Right lobe of liver (tissue), 6 donors: ENCODE results near the gene MPV17. TPM values are rescaled to one million over a fixed set of nuclear protein-coding genes. Genes with fewer than 3 reads are reported as not detected.
A peak's percentile ranks its signal among the peaks of the same experiment; 100 is the strongest.
"Not testable (repeated sequence)": the region's sequence is repeated elsewhere in the genome, so short reads cannot be mapped to it uniquely, and the experiment has no call there.

Experiments used
- ATAC-seq, 4 donors: fragments of 200-7000 bp; cut with Tn5 transposase; one replicate each; pipeline ENCODE4 v1.9.1; 2020; ENCODE audit warnings: mild to moderate bottlenecking in 4 of 4, moderate library complexity in 4 of 4
- DNase-seq, 3 donors: peaks; one replicate each; pipeline ENCODE4 v3.0.0-alpha.2; 2020
- H3K27ac ChIP-seq, 3 donors: fragments of 200-600 bp; one replicate each; pipeline ENCODE4 v1.8.0; 2022
- H3K27me3 ChIP-seq, 2 donors: fragments of 200-600 bp; one replicate each; pipeline ENCODE4 v1.8.0; 2022
- H3K36me3 ChIP-seq, 4 donors: fragments of 200-600 bp; sonication (generic) in 1 of 4; one replicate each; pipeline versions ENCODE4 v1.5.1 to v1.8.0; 2017 to 2022; ENCODE audit warnings: control low read depth in 1 of 4
- H3K4me1 ChIP-seq, 4 donors: fragments of 200-600 bp; sonication (generic) in 1 of 4; one replicate each; pipeline versions ENCODE4 v1.5.1 to v1.8.0; 2017 to 2022; ENCODE audit warnings: control low read depth in 1 of 4
- H3K4me3 ChIP-seq, 3 donors: fragments of 200-600 bp; one replicate each; pipeline ENCODE4 v1.8.0; 2022
- H3K9me3 ChIP-seq, 4 donors: fragments of 200-600 bp; sonication (generic) in 1 of 4; one replicate each; pipeline versions ENCODE4 v1.5.1 to v1.8.0; 2017 to 2022; ENCODE audit warnings: control low read depth in 1 of 4
- POLR2A ChIP-seq: fragments of 450-650 bp; IDR thresholded peaks from one replicate; pipeline ENCODE4 v1.6.1; 2017; ENCODE audit warnings: antibody characterized with exemption, mild to moderate bottlenecking
- WGBS: methylation state at CpG from one replicate; pipeline ENCODE4 v1.1.6; 2018; ENCODE audit warnings: low coverage, low lambda C conversion rate; ENCODE audit not compliant: insufficient coverage; ENCODE audit errors: missing lambda C conversion rate; 5-methylcytosine and 5-hydroxymethylcytosine counted together
- intact Hi-C, 2 donors: fragments of 100-400 bp; cut with DNase I; formaldehyde crosslinking; loops; one replicate each; pipeline versions ENCODE4 v1.11.2 to v1.14.1; 2022
- total RNA-seq, 6 experiments: library from RNA; depleted of rRNA in 2 of 6; stranded (reverse); fragments of >200 nt in 2 of 6; fragmentation: NEBNext Ultra II Directional in 3 of 6; extraction: Animal tissue kit (Norgen Biotek cat#: 25700) in 3 of 6; gene quantifications; one replicate each; pipeline versions ENCODE4 v1.1.0 to v1.2.4, GENCODE V29; 2016 to 2023
- TF ChIP-seq, protein P1 (sequence below), 4 donors: fragments of 200-600 bp in 3 of 4; fragments of 450-650 bp in 1 of 4; IDR thresholded peaks; one replicate each; pipeline versions ENCODE4 v1.5.1 to v1.8.0; 2016 to 2022; ENCODE audit warnings: antibody characterized with exemption in 4 of 4, mild to moderate bottlenecking in 2 of 4
- donor health status: DM: no; HTN: yes; CAD: no.
- donor health status: DM: no; HTN: no; CAD: no.
- donor health status: DM: no; HTN: no; CAD: no.
- donor health status: DM: no; HTN: yes; CAD: no.
- donor health status: DM: no; HTN: yes; CAD: no.

MPV17 gene
- total RNA-seq, 6 experiments from 2014 or later, result 17.2 to 82.3 (median 30.4) TPM

DNA sequence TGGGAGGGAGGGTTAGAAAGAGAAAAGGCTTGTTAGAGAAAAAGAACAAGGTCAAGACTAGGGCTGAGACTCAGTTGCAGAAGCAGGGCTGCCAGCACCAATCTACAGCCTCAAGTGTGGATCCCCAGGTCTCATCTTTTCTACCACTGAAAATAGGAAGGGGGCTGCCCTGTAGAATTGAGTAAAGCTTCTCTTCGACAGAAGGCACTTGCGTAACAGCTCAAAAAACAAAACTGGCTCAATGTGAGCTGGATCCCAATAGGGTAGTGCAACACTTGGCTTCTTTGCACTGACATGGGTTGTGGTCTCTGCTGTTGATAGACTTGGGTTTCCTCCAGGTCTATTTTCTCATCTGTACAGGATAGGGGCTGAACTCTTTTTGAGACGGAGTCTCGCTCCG lies 1.8 kb upstream of the MPV17 start:
- H3K9me3 ChIP-seq, result no peaks in the 10 kb centered on the region
- no peak overlapping the region for H3K4me3 ChIP-seq
- TF ChIP-seq POLR2A, result no peak
- TF ChIP-seq, protein P1, sequence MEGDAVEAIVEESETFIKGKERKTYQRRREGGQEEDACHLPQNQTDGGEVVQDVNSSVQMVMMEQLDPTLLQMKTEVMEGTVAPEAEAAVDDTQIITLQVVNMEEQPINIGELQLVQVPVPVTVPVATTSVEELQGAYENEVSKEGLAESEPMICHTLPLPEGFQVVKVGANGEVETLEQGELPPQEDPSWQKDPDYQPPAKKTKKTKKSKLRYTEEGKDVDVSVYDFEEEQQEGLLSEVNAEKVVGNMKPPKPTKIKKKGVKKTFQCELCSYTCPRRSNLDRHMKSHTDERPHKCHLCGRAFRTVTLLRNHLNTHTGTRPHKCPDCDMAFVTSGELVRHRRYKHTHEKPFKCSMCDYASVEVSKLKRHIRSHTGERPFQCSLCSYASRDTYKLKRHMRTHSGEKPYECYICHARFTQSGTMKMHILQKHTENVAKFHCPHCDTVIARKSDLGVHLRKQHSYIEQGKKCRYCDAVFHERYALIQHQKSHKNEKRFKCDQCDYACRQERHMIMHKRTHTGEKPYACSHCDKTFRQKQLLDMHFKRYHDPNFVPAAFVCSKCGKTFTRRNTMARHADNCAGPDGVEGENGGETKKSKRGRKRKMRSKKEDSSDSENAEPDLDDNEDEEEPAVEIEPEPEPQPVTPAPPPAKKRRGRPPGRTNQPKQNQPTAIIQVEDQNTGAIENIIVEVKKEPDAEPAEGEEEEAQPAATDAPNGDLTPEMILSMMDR (IDR thresholded peaks at IDR 0.05), result no peak
- peaks cover 0 to 20% (median 9%) of the 10 kb centered on the region in 4 donors for H3K4me1 ChIP-seq
- H3K36me3 ChIP-seq, result peaks cover 0 to 39% (median 14%) of the 10 kb centered on the region in 4 donors
- H3K27ac ChIP-seq, result no peak overlapping the region
- H3K27me3 ChIP-seq, result no peaks in the 10 kb centered on the region
- ATAC-seq (no peak), DNase-seq (no peak)
- intact Hi-C loops, result no loop called here
- 61% methylated on average over 2 of the region's 5 CpGs for WGBS

DNA sequence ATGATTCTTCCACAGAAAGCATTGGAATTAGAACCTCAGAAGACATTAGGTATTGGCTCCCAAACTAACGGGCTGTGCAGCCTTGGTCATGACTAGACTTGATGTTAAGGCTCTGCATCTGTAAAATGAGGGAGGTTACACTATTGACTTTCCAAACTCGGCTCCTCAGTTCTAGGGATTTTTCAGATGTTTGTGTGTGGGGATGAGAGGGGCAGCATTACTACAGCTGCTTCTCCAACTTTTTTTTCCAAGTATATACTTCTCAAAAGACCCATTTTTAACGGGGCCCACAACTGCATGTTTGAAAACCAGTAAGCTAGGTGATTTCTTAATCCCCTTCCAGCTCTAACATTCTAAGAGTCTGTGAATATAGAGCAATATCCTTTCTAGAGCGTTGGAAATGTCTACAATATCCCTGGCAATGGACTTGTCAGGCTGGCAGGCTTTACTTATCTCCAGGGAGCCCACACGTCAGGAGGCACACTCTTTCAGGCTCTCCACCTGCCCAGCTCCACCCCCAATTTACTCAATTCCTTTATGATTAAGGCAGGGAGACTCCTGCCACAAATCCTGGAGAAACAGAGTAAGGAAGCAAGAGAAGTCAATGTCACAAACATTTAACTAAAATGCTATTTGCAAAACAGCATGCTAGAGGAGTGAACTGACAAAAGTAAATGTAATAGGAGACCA lies 844 bp upstream of the MPV17 start:
- DNase-seq (no peak), ATAC-seq (peak in 3 of 4 donors; percentile 2 to 14 (median 2))
- 8% methylated on average over 5 of the region's 5 CpGs for WGBS
- H3K9me3 ChIP-seq, result no peaks in the 10 kb centered on the region
- peak overlapping the region; percentile 85 to 95 (median 94) for H3K27ac ChIP-seq
- peaks cover 0 to 20% (median 9%) of the 10 kb centered on the region in 4 donors for H3K4me1 ChIP-seq
- no peak for TF ChIP-seq POLR2A
- TF ChIP-seq, protein P1 (IDR thresholded peaks at IDR 0.05), result no peak
- peaks cover 0 to 29% (median 9%) of the 10 kb centered on the region in 4 donors for H3K36me3 ChIP-seq
- H3K4me3 ChIP-seq, result peak overlapping the region; percentile 72 to 83 (median 74)
- intact Hi-C loops, result no loop called here
- H3K27me3 ChIP-seq, result no peaks in the 10 kb centered on the region

DNA sequence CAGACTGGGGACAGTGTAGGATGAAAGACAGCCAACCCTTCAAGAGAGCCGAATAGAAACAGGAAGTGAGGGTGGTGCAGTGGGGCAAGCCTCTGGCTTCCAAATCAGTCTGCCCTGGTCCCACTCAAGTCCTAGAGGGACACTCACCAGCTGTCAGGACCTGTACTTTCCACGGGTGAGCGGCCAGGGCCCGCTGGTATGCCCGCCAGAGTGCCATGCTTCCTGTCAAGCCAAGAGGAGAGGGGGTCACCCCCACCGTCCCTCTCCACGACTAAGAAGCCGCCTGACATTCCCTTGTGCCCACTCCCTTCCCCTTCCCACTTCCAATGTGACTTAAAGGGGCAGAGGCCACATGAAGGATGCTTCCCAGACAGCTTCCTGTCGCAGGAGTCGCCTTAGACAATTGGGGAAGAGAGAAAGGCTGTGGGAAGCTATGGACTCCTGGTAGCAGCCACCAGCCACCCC lies 564 bp downstream of the MPV17 start:
- DNase-seq (peak in 2 of 3 donors; percentile 32 to 57), ATAC-seq (peak; percentile 1 to 23 (median 4))
- peaks cover 0 to 20% (median 9%) of the 10 kb centered on the region in 4 donors for H3K4me1 ChIP-seq
- no peak for TF ChIP-seq POLR2A
- TF ChIP-seq, protein P1 (IDR thresholded peaks at IDR 0.05), result no peak
- H3K27ac ChIP-seq, result peak overlapping the region; percentile 85 to 95 (median 94)
- intact Hi-C loops, result no loop called here
- no peaks in the 10 kb centered on the region for H3K9me3 ChIP-seq
- peak overlapping the region; percentile 72 to 83 (median 74) for H3K4me3 ChIP-seq
- WGBS, result 0% methylated on average over 5 of the region's 10 CpGs
- no peaks in the 10 kb centered on the region for H3K27me3 ChIP-seq
- peaks cover 0 to 15% (median 3%) of the 10 kb centered on the region in 4 donors for H3K36me3 ChIP-seq

DNA sequence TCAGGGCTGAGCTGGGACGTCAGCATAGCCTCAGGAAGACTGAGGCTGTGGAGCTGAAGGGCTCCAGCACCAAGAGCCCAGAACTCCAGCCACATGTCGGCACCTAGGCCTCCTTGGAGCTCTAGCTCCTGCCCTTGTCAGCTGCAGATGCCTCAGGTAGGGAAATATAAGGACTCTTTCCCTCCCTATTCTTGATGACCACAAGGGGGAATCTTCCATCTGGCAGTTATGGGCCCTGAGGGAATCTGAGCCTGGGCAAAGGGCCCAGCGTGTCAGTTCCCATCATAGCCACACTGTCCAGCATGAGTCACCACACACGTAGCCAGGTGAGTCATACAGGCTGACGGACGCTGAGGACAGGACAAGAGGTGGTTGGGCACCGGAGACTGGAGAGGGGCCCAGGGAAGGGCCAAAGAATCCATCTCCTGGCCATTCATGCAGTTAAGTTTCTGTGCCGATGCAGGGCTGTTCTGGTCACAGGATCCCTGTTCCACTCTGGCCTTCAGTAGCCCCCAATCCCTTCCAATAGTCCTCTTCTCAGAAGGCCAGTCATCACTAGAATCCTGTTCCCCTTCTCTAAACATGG lies 1.8 kb downstream of the MPV17 start:
- ATAC-seq, result peak; percentile 76 to 87 (median 84)
- 51% methylated on average over 2 of the region's 8 CpGs for WGBS

DNA sequence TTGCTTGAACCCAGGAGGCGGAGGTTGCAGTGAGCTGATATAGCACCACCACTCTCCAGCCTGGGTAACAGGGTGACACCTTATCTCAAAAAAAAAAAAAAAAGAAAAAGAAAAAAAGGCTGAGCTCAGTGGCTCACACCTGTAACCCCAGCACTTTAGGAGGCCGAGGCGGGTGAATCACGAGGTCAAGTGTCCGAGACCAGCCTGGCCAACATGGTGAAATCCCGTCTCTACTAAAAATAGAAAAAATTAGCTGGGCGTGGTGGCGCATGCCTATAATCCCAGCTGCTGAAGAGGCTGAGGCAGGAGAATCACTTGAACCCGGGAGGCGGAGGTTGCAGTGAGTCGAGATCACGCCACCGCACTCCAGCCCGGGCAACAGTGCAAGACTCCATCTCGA lies 3.1 kb downstream of the MPV17 start:
- DNase-seq, H3K9me3 ChIP-seq, ATAC-seq, H3K36me3 ChIP-seq, H3K4me3 ChIP-seq, H3K27me3 ChIP-seq, H3K27ac ChIP-seq: not testable (repeated sequence)
- WGBS, result 97% methylated on average over 9 of the region's 15 CpGs
- peaks cover 0 to 20% (median 9%) of the 10 kb centered on the region in 4 donors for H3K4me1 ChIP-seq
- intact Hi-C loops, result loop anchor here in 1 of 2 donors (10.0 kb wide), 1 partner anchor 45 kb away; no protein-coding TSS in a partner anchor

More for the DNA sequence above, 1.8 kb downstream of the MPV17 start:
- TF ChIP-seq POLR2A, result peak; percentile 94
- TF ChIP-seq, protein P1 (IDR thresholded peaks at IDR 0.05), result peak; percentile 38 to 72 (median 47)
- no peak overlapping the region for H3K4me3 ChIP-seq
- intact Hi-C loops, result no loop called here
- no peaks in the 10 kb centered on the region for H3K27me3 ChIP-seq
- H3K9me3 ChIP-seq, result no peaks in the 10 kb centered on the region
- H3K36me3 ChIP-seq, result peaks cover 0 to 3% (median 0%) of the 10 kb centered on the region in 4 donors
- peak overlapping the region; percentile 2 to 95 (median 56) for H3K27ac ChIP-seq
- peaks cover 0 to 20% (median 9%) of the 10 kb centered on the region in 4 donors for H3K4me1 ChIP-seq
- peak; percentile 78 to 88 (median 86) for DNase-seq
